HG03469 (cell line): ENCODE measurements around the gene FOXL2.
"Not testable (repeated sequence)": the region's sequence is repeated elsewhere in the genome, so short reads cannot be mapped to it uniquely, and the experiment has no call there.

Experiments
- ATAC-seq: cut with Tn5 transposase; IDR thresholded peaks from one replicate; pipeline ENCODE4 v1.9.1; 2021; ENCODE audit warnings: mild to moderate bottlenecking, moderate library complexity, moderate number of reproducible peaks; ENCODE audit not compliant: unreplicated experiment

The FOXL2 gene

GRCh38 chr3:138933981-138934691 is 12.8 kb downstream of the FOXL2 start:
- ATAC-seq, result no peak

- no peak for ATAC-seq
These were observed 13.8 kb downstream of the FOXL2 start for GRCh38 chr3:138933068-138933668.

GRCh38 chr3:138928727-138929372 is 18.1 kb downstream of the FOXL2 start:
- ATAC-seq, result no peak

GRCh38 chr3:138923531-138923994 is 23.4 kb downstream of the FOXL2 start:
- peak; percentile 70 for ATAC-seq

GRCh38 chr3:138922400-138922799 is 24.5 kb downstream of the FOXL2 start:
- ATAC-seq, result not testable (repeated sequence)

GRCh38 chr3:138921316-138922292 is 25.3 kb downstream of the FOXL2 start:
- ATAC-seq, result no peak

- ATAC-seq, result no peak
These were observed 27.6 kb downstream of the FOXL2 start for GRCh38 chr3:138919325-138919724.

- no peak for ATAC-seq
These were observed 30.1 kb downstream of the FOXL2 start for GRCh38 chr3:138916824-138917223.

- no peak for ATAC-seq
These were observed 31.1 kb downstream of the FOXL2 start for GRCh38 chr3:138915503-138916498.

GRCh38 chr3:138914870-138915502 is 32.0 kb downstream of the FOXL2 start:
- no peak for ATAC-seq

GRCh38 chr3:138913766-138914165 is 33.2 kb downstream of the FOXL2 start:
- ATAC-seq, result no peak

GRCh38 chr3:138912237-138912636 is 34.7 kb downstream of the FOXL2 start:
- ATAC-seq, result no peak

- no peak for ATAC-seq
These were observed 35.3 kb downstream of the FOXL2 start for GRCh38 chr3:138911621-138912020.

- ATAC-seq, result no peak
These were observed 37.0 kb downstream of the FOXL2 start for GRCh38 chr3:138909904-138910303.

GRCh38 chr3:138908846-138909245 is 38.1 kb downstream of the FOXL2 start:
- no peak for ATAC-seq

GRCh38 chr3:138907539-138907938 is 39.4 kb downstream of the FOXL2 start:
- no peak for ATAC-seq

GRCh38 chr3:138902171-138902570 is 44.8 kb downstream of the FOXL2 start:
- no peak for ATAC-seq

GRCh38 chr3:138901567-138901966 is 45.4 kb downstream of the FOXL2 start:
- no peak for ATAC-seq

- no peak for ATAC-seq
These were observed 47.5 kb downstream of the FOXL2 start for GRCh38 chr3:138899351-138899991.
